Measurements from ENCODE around the gene ATF7IP.

Gene ATF7IP

DNA sequence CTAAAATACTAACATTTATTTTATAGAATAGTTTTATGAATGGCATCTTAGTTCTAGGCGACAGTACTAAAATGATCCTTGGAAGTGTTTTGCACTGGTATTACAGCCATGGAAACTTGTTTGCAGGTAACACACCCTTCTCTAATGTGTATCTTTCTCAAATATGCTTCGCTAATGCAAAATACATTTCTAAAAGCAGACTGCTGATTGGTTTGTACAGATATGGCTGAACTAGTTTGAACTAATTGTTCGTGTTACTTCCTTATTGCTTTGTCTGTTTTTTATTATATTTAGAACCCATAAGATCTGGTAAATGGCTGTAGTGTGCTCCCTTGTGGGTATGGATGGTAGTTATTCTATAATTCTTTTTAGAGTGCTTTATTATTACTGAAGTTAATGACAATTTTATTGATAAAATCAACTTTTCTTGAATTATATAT is 53.0 kb downstream of the ATF7IP start:
- no peak for DNase-seq (ENCODE audit: low read depth)
- TF ChIP-seq, protein P1, sequence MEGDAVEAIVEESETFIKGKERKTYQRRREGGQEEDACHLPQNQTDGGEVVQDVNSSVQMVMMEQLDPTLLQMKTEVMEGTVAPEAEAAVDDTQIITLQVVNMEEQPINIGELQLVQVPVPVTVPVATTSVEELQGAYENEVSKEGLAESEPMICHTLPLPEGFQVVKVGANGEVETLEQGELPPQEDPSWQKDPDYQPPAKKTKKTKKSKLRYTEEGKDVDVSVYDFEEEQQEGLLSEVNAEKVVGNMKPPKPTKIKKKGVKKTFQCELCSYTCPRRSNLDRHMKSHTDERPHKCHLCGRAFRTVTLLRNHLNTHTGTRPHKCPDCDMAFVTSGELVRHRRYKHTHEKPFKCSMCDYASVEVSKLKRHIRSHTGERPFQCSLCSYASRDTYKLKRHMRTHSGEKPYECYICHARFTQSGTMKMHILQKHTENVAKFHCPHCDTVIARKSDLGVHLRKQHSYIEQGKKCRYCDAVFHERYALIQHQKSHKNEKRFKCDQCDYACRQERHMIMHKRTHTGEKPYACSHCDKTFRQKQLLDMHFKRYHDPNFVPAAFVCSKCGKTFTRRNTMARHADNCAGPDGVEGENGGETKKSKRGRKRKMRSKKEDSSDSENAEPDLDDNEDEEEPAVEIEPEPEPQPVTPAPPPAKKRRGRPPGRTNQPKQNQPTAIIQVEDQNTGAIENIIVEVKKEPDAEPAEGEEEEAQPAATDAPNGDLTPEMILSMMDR (IDR thresholded peaks at IDR 0.05; ENCODE audit: low read depth, low read length, missing control alignments), result no peak
- H3K4me3 ChIP-seq (ENCODE audit: low read depth, low read length), result no peak overlapping the region

DNA sequence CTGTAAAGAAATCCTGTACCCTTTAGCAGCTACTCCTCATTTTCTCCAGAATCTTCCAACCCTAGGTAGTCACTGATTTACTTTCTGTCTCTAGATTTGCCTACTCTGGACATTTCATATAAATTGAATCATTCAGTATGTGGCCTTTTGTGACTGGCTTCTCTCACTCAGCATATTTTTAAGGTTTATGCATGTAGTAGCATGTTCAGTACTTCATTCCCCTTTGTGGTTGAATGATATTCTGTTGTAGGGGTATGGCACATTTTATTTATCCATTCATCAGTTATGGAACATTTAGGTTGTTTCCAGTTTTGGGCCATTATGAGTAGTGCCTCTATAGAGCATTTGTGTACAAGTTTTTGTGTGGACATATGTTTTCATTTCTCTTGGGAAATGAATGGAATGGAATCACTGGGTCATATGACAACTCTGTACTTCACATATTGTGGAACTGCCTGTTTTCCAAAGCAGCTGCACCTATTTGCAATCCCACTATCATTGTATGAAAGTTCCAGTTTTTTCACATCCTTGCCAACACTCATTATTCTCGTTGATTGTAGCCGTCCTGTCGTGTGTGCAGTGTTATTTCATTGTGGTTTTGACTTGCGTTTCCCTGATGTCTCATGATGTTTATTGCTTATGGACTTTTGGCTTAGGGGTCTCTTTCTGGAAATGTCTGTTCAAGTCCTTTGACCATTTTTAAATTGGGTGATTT is 57.2 kb downstream of the ATF7IP start:
- TF ChIP-seq, protein P1 (IDR thresholded peaks at IDR 0.05; ENCODE audit: low read depth, low read length, missing control alignments), result no peak

DNA sequence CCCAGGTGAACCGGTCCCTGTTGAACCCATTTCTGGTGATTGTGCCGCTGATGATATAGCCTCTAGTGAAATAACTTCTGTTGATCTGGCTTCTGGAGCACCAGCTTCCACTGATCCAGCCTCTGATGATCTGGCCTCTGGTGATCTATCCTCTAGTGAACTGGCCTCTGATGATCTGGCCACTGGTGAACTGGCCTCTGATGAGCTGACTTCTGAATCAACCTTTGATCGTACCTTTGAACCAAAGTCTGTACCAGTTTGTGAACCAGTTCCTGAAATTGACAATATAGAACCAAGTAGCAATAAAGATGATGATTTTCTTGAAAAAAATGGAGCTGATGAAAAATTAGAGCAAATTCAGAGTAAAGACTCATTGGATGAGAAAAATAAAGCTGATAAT is 59.1 kb downstream of the ATF7IP start:
- DNase-seq (ENCODE audit: low read depth), result no peak
- TF ChIP-seq, protein P1 (IDR thresholded peaks at IDR 0.05; ENCODE audit: low read depth, low read length, missing control alignments), result no peak
- H3K4me3 ChIP-seq (ENCODE audit: low read depth, low read length), result no peak overlapping the region

More for the DNA sequence above, 57.2 kb downstream of the ATF7IP start:
- no peak overlapping the region for H3K4me3 ChIP-seq (ENCODE audit: low read depth, low read length)
- no peak for DNase-seq (ENCODE audit: low read depth)

DNA sequence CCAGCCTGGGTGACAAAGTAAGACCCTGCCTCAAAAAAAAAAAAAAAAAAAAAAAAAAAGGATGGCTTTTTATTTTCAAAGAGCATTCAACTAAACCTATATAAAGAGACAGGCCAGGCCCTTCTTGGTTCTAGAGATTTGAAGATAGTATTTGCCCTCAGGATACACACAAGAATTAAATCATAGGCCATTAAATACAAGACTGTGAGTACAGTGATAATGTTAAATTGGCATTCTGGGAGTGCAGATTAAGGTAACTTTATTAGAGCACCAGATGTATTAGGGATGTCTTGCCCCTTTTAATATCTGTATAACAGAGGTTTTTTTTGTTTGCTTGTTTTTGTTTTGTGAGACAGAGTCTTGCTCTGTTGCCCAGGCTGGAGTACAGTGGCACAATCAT is 61.3 kb downstream of the ATF7IP start:
- DNase-seq (ENCODE audit: low read depth), result no peak
- H3K4me3 ChIP-seq (ENCODE audit: low read depth, low read length), result no peak overlapping the region
- TF ChIP-seq, protein P1 (IDR thresholded peaks at IDR 0.05; ENCODE audit: low read depth, low read length, missing control alignments), result no peak

DNA sequence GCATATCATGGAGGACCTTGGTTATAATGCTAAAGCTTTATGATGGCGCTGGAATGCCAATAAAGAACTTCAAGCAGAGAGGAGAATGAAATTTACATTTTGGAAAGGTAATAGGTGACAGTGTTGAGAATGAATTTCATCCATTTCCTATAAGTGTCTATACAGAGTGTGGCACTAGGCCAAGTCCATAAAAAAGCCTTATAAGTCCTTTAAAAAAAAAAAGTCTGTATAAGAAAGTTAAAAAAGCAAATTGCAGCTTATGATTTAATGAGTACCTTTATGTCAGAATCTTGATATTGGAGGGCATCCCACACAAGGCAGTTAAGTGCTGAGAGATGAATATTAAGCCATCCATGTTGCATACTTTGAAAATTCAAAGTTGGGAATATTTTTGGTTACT is 62.4 kb downstream of the ATF7IP start:
- TF ChIP-seq, protein P1 (IDR thresholded peaks at IDR 0.05; ENCODE audit: low read depth, low read length, missing control alignments), result no peak
- no peak for DNase-seq (ENCODE audit: low read depth)
- H3K4me3 ChIP-seq (ENCODE audit: low read depth, low read length), result no peak overlapping the region

DNA sequence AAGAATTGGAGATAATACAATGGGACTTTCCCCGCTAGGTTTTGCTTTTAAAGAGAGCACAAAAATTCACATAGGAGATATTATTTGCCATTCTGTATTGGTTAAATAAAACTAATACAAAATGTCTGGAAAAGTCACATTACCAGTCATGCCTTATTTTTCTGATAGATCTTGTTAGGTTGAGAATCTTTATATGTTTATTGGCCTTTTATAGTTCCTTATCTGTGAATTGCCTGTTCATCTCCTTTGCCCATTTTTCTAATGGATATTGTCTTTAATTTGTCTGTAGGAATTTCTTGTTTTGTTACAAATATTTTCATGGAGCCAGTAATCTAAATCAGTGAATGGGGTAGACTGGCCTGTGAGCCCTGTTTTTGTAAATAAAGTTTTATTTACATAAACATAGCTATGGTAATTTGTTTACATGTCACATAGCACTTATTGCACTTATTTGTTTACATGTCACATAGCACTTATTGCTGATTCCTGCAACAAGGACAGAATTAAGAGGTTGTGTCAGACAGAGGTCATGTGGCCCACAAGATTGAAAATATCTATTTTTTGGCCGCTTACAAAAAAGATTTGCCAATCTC is 65.0 kb downstream of the ATF7IP start:
- TF ChIP-seq, protein P1 (IDR thresholded peaks at IDR 0.05; ENCODE audit: low read depth, low read length, missing control alignments), result no peak
- H3K4me3 ChIP-seq (ENCODE audit: low read depth, low read length), result no peak overlapping the region
- no peak for DNase-seq (ENCODE audit: low read depth)

DNA sequence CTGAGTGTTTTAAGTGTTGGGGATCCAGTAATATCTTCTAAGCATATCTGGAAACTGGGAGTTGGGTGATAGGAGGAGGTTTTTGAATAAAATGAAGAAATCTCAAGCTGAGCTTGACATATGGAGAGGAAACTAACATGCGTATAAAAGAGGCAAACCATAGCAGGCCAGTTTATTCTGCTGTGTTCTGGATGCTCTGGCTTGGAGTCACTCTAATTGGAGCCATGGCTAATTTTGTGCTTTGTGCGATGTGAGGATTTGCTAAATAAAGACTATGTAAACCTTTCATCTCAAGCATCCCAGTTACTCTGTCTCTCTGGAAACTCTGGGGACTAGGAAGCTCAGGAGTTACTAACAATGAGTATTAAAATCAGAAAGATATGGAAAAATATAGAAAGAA is 66.5 kb downstream of the ATF7IP start:
- DNase-seq (ENCODE audit: low read depth), result no peak
- H3K4me3 ChIP-seq (ENCODE audit: low read depth, low read length), result no peak overlapping the region
- TF ChIP-seq, protein P1 (IDR thresholded peaks at IDR 0.05; ENCODE audit: low read depth, low read length, missing control alignments), result no peak
